Inflammatory macrophage treated with lipopolysaccharide for 4 hours (primary cell): Measurements from ENCODE around the gene STRA8.

ENCODE experiments used
- DNase-seq: peaks from one replicate; pipeline ENCODE4 v3.0.0-alpha.2; 2020

The STRA8 gene, protein sequence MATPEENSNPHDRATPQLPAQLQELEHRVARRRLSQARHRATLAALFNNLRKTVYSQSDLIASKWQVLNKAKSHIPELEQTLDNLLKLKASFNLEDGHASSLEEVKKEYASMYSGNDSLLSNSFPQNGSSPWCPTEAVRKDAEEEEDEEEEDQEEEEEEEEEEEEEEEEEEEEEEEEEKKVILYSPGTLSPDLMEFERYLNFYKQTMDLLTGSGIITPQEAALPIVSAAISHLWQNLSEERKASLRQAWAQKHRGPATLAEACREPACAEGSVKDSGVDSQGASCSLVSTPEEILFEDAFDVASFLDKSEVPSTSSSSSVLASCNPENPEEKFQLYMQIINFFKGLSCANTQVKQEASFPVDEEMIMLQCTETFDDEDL

GRCh38 chr7:135233570-135233969 lies at the start of gene STRA8:
Gene STRA8 (plus strand): TSS chr7:135233838. CDS start chr7:135240525, 6,687 bp downstream.
- no peak for DNase-seq

- no peak for DNase-seq
These were observed 49.3 kb upstream of the STRA8 start for GRCh38 chr7:135184254-135184841.

DNA sequence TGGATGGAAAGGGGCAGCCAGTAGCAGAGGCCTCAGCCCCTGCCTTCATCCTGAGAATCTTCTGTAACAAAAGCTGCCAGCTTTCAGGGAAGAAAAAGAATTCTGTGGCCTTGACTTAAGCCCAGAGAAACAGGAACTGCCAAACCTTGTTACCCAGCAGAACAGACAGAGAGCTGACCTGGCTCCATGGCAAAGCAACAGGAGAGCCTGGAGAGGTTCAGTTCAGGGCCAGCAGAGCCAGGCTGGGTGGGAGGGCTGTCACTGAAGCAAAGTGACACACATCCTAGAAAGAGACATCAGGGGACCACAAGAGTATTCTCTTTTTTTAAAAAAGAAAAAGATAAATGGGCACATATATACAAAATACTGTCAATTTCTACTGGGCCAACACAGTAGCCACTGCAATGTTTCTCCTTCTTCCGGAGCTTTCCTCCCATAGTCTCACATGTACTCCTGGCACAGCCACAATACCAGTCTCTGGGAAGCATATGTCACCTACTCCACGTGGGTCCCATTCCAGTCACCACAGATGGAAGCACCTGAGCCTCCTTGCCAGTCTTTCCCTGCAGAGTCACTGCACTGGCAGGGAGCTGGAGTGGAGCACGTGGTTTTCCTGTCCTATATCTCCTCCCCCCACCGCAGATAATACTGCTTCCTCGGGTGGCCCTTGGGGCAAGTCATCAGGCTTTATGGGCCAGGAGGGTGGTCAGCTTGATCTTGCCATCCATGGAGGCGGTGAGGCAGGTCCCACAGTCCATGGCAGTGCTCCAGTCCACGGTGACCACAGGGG lies 48.0 kb upstream of the STRA8 start:
- DNase-seq, result no peak

- no peak for DNase-seq
These were observed 47.4 kb upstream of the STRA8 start for GRCh38 chr7:135186261-135186540.

DNA sequence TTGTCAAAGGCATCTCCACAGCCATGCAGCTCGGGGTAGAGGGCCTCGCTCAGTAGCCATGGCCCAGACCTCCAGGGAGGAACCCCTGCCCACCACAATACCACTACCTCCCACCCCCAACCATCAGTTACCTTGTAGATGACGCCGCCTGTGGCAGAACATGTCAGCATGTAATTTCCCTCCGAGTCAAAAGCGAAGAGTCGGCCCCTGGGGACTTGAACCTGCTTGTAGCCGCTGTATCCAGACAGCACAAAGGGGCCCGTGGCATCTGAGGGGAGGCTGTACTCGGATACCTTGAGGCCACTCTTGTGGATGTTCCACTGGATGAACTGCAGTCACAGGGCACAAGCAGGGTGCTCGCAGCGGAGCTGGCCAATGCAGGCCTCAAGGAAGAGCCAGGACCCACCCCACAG lies 46.8 kb upstream of the STRA8 start:
- DNase-seq, result no peak

DNA sequence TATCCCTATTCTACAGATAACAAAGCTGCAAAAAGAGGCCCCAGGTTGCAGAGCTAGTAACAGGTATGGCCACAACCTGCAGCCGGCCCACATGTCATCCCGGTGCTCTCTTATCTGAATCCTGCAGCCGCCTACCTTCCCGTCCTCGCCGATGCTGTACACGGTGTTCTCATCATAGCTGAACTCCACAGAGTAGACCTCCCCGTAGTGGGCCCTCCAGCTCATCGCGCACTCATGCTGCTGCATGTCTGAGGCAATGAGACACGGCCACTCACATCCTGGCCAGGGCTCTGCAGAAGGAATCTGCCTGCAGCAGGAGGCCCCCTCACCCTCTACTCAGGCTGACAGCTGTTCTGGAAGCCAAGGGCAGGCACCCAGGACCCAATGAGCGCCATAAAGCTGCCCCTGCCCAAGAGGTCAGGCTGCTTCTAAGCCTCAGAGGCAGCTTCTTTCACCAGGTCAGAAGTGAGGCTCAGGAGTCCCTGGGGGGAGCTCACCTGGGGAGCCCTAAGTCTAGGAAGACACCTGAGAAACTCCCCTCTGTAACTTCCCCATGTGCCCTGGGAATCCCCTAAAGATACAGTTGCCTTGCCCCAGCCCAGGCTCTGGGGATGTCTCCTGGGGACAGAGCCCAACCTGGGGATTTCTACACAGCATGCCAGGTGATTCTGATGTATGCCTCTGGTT lies 45.2 kb upstream of the STRA8 start:
- DNase-seq, result no peak

DNA sequence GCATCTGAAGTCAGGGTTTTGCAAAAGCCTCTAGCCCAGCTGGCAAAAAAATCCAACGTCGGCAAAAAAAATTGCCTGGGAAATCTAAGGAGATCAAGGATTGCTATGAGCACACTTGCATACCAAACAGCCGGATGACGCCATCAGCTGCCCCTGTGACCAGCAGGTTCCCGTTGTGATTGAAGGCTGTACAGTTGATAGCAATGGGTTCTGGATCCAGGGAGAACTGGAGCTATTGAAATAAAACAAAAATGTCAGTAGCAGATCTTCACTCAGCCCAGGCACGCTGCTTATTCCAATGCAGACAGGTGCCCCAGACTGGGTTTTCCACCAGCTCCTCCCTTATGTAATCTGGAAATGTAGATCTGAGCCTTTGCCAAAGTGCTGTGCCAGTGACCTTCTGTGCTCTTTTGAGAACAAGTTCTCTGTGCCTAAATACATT lies 44.4 kb upstream of the STRA8 start:
- no peak for DNase-seq

DNA sequence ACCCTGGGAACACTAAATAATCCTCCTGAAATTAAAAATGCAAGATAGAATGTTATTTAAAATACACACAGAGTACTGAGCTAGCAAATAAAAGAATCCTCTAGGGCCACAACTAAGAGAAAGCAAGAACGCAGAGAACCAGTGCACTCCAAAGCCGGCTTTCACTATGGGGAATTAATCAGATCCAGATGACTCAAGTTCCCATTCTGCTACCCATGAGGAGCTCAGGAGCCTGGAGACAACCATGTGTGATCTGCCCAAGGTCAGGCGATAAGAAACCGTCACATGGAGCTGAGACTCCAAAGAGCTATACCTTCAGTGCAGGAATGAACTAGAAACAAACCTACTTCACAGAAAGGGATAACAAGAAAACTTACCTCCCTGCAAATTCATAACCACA lies 43.7 kb upstream of the STRA8 start:
- no peak for DNase-seq

GRCh38 chr7:135190703-135191102 lies 42.9 kb upstream of the STRA8 start:
- DNase-seq, result no peak

GRCh38 chr7:135192914-135193536 lies 40.6 kb upstream of the STRA8 start:
- no peak for DNase-seq

GRCh38 chr7:135193615-135194081 lies 40.0 kb upstream of the STRA8 start:
- DNase-seq, result no peak

- no peak for DNase-seq
These were observed 39.0 kb upstream of the STRA8 start for GRCh38 chr7:135194494-135195095.

- DNase-seq, result no peak
These were observed 38.5 kb upstream of the STRA8 start for GRCh38 chr7:135195156-135195555.

DNA sequence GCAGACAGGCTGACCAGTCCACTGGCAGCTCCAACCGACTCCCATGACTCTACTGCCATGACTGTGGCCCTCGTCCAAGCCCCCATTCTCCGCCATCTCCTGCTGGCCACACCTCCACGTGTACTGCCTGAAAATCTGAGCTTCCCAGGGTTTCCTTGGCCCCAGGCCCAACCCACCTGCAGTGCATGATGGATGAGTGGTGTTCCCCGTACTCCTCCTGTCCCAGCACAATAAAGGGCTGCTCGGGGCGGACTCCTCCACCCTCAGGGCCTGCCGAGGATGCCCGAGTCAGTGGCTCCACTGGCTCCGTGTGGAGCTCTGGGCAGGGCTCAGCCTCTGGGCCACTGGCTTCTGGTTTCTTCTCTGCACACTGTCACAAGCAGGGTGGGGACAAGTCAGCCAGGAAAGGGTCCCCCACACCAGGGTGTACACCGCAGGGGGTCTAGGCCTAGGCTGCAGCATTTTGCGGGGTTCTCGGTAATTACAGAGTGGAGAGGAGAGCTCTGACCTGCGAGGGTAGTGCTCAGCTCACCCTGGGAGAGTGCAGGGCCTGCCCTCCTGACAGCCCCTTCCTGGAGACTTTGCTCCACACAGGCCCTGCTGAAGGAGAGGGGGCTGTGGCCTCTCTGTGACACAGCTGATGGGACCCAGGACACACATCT lies 37.5 kb upstream of the STRA8 start:
- DNase-seq, result no peak

DNA sequence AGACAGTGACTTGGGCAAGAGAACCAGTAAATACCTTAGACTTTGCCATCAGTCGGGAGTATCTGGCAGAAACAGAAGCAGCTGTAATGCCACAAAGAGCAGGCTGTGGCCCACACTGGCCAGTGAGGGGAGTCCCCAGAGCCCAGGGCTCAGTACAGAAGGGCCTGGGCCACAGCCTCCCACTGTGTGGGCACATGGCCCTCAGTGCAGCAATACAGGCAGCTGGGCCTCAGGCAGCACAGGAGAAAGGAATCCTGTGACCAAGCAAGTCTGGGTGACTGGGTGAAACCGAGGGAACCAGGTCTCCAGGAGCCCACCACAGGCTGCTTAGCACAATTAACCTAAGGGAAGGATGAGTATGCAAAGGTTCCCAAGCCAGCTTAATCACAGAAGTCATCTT lies 36.3 kb upstream of the STRA8 start:
- no peak for DNase-seq

DNA sequence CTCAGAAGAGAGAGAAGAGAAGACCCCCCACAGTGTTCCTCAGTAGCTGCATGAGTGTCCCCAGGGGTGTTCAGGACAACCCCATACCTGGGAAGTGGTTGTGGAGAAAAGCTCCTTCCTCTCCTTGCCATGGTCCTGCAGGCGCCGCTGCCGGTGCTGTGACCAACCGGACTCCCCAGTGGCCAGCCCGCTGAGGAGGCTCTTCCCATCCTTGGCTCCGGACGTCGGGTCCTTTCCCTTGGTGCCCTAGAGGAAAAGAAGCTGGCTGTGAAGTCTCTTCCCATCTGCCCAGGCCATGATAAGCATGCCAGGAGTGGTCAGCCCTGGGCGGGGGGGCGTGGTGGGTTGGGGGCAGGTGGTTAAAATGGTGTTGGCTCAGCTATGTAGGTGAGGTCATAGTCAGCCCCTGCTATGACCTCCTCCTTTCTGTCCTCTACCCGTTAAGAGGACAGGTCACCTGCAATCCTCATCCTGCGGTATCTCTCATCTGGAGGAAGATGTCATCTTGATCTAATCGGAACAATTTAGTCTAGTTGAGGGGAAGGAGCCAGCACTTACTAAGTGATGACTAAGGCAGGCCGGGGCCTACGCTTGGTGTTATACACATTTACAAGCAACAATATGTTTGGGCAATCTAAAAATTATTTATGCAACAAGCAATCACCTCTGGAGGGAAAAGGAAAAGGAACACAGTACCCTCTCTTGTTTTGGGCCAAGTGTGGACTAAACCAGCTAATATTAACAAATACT lies 35.6 kb upstream of the STRA8 start:
- DNase-seq, result no peak

DNA sequence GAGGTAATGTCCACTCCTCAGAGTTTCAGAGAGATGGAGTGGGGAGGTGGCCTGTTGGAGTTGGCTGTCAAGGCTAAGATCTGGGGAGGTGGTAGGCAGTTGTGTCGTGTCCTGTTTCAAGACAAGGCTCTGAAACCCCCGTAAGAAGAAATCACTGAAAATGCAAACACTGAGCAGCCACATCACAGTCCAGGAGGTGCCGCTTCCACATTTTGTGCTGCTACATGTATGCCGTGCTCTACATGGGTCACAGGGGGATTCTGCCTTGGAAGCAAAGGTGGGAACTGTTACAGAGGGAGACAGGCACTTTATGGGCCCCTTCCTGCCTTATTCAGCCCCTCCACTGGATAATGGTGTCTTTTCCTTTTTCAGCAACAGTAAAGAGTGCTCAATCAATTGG lies 34.2 kb upstream of the STRA8 start:
- no peak for DNase-seq

GRCh38 chr7:135200821-135201331 lies 32.8 kb upstream of the STRA8 start:
- DNase-seq, result no peak

DNA sequence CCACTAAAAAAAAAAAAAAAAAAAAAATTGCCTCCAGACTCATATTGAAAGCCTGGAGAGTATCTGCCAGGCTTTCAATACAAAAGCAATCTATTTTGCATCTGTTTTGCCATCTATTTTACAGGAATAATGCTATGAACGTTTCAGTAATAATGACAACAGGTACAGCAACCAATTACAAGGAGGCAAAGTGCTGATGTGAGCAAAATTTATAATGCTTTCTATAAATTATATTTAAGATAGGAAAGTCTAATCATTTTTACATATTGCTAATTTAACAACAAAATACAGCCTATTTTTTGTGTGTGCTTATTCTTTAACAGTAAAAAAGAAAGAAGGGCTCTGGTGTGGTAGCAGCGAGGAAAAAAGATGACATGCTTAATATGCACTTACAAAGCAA lies 32.3 kb upstream of the STRA8 start:
- DNase-seq, result no peak

- no peak for DNase-seq
These were observed 29.3 kb upstream of the STRA8 start for GRCh38 chr7:135204341-135204749.

DNA sequence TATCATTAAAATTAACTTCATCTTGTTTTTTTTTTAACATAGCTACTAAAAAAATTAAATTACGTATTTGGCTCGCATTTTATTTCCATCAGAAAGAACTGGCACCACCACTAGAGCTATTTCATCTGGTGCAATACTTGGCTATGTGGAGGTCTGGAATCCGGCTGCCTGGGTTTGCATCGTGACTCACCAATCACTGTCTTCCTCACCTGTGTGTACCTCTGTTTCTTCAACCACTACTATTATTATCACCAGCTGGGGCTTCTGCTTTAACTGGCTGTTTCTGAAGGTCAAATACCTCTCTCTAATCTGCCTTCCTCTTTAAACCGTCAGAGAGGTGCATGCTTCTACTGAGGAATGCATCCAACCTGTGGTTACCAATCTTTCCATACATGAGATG lies 28.8 kb upstream of the STRA8 start:
- no peak for DNase-seq
